ENCODE results near the gene STK17A. TPM values are rescaled to one million over a fixed set of nuclear protein-coding genes. Genes with fewer than 3 reads are reported as not detected.

STK17A gene
- total and polyA plus RNA-seq, 2 donors from 2014 or later, result 12.8 to 15.5 TPM

- H3K4me3 ChIP-seq (ENCODE audit: low read length in 3 of 3), result no peak overlapping the region
- H3K9me3 ChIP-seq (ENCODE audit: control insufficient read depth in 2 of 3, insufficient read depth in 1 of 3, low read length in 3 of 3), result no peaks in the 10 kb centered on the region
- no peaks in the 10 kb centered on the region for H3K27me3 ChIP-seq (ENCODE audit: control insufficient read depth, insufficient read depth, low read length)
- no peak overlapping the region for H3K9ac ChIP-seq (ENCODE audit: low read length in 3 of 3)
- H3K4me1 ChIP-seq (ENCODE audit: control insufficient read depth in 2 of 3, insufficient read depth in 2 of 3, low read depth in 1 of 3, low read length in 3 of 3), result peaks cover 0 to 2% (median 0%) of the 10 kb centered on the region in 3 donors
- TF ChIP-seq CTCF (IDR thresholded peaks at IDR 0.05; ENCODE audit: borderline replicate concordance, extremely low read depth, insufficient read depth), result no peak
- H3K36me3 ChIP-seq (ENCODE audit: control insufficient read depth in 2 of 3, insufficient read depth in 3 of 3, low read length in 3 of 3), result no peaks in the 10 kb centered on the region
- H3K27ac ChIP-seq (ENCODE audit: low read depth in 2 of 2, low read length in 2 of 2), result no peak overlapping the region
- no peak for DNase-seq
- intact Hi-C loops (cut with DNase I), result no loop called here
- FAIRE-seq, result no peak
These were observed 6.8 kb downstream of the STK17A start for GRCh38 chr7:43589728-43590127.

- Histone ChIP-seq H3K4me1 (ENCODE audit: control insufficient read depth in 2 of 3, insufficient read depth in 2 of 3, low read depth in 1 of 3, low read length in 3 of 3) (peaks cover 0 to 2% (median 0%) of the 10 kb centered on the region in 3 donors), H3K27me3 (ENCODE audit: control insufficient read depth, insufficient read depth, low read length) (no peaks in the 10 kb centered on the region), H3K9ac (ENCODE audit: low read length in 3 of 3) (no peak overlapping the region), H3K27ac (ENCODE audit: low read depth in 2 of 2, low read length in 2 of 2) (no peak overlapping the region), H3K36me3 (ENCODE audit: control insufficient read depth in 2 of 3, insufficient read depth in 3 of 3, low read length in 3 of 3) (no peaks in the 10 kb centered on the region), H3K9me3 (ENCODE audit: control insufficient read depth in 2 of 3, insufficient read depth in 1 of 3, low read length in 3 of 3) (no peaks in the 10 kb centered on the region), H3K4me3 (ENCODE audit: low read length in 3 of 3) (no peak overlapping the region)
- FAIRE-seq, result no peak
- no peak for TF ChIP-seq CTCF (IDR thresholded peaks at IDR 0.05; ENCODE audit: borderline replicate concordance, extremely low read depth, insufficient read depth)
- intact Hi-C loops (cut with DNase I), result no loop called here
- DNase-seq, result no peak
These were observed 8.1 kb downstream of the STK17A start for GRCh38 chr7:43590862-43591557.

- no peak for TF ChIP-seq CTCF (IDR thresholded peaks at IDR 0.05; ENCODE audit: borderline replicate concordance, extremely low read depth, insufficient read depth)
- H3K9me3 ChIP-seq (ENCODE audit: control insufficient read depth in 2 of 3, insufficient read depth in 1 of 3, low read length in 3 of 3), result no peaks in the 10 kb centered on the region
- H3K27me3 ChIP-seq (ENCODE audit: control insufficient read depth, insufficient read depth, low read length), result no peaks in the 10 kb centered on the region
- H3K4me3 ChIP-seq (ENCODE audit: low read length in 3 of 3), result no peak overlapping the region
- no peak overlapping the region for H3K9ac ChIP-seq (ENCODE audit: low read length in 3 of 3)
- intact Hi-C loops (cut with DNase I), result no loop called here
- DNase-seq (no peak), FAIRE-seq (no peak)
- H3K27ac ChIP-seq (ENCODE audit: low read depth in 2 of 2, low read length in 2 of 2), result no peak overlapping the region
- no peaks in the 10 kb centered on the region for H3K36me3 ChIP-seq (ENCODE audit: control insufficient read depth in 2 of 3, insufficient read depth in 3 of 3, low read length in 3 of 3)
- peaks cover 0 to 2% (median 0%) of the 10 kb centered on the region in 3 donors for H3K4me1 ChIP-seq (ENCODE audit: control insufficient read depth in 2 of 3, insufficient read depth in 2 of 3, low read depth in 1 of 3, low read length in 3 of 3)
These were observed 8.8 kb downstream of the STK17A start for GRCh38 chr7:43591558-43592180.
